ENCODE data around the gene CERS4.
A peak's percentile ranks its signal among the peaks of the same experiment; 100 is the strongest.

CERS4 gene

DNA sequence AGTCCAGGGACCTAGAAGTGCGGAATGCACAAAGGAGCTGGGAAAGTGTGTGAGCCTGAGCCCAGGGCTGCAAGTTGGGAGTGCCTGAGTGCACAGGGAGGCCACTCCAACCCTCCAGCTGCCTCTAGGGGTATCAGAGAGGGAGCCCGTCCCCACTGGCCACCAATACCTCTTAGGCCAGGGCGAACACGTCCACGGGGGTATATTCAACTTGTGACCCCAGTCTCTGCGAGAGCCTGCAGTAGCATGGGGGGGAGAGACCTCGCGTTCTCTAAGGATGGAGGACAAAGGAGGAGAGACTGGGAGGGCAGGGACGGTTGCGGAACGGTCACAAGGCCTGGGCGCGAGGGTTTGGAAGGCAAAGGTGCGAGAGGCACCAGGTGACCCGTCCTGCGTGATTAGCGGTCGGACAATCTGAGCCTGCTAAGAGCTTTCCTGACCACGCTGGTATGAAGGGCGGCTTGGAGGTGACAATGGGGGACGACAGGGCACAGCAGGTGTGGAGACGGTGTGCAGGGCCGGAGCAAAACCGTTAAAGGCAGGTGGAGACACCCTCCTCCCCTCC is 98.3 kb downstream of the CERS4 start:
- Histone ChIP-seq H3K27ac (no peak overlapping the region), H3K4me3 (ENCODE audit: low read depth in 1 of 2, low read length in 1 of 2) (peak overlapping the region; percentile 47 to 49), H3K9me3 (no peaks in the 10 kb centered on the region), H3K36me3 (peaks cover 39% of the 10 kb centered on the region), H3K27me3 (peaks cover 14% of the 10 kb centered on the region), H3K4me1 (ENCODE audit: control insufficient read depth in 1 of 2, insufficient read depth in 1 of 2, low read depth in 1 of 2, low read length in 1 of 2) (peaks cover 12 to 13% of the 10 kb centered on the region in 2 experiments)
- TF ChIP-seq, protein P1, sequence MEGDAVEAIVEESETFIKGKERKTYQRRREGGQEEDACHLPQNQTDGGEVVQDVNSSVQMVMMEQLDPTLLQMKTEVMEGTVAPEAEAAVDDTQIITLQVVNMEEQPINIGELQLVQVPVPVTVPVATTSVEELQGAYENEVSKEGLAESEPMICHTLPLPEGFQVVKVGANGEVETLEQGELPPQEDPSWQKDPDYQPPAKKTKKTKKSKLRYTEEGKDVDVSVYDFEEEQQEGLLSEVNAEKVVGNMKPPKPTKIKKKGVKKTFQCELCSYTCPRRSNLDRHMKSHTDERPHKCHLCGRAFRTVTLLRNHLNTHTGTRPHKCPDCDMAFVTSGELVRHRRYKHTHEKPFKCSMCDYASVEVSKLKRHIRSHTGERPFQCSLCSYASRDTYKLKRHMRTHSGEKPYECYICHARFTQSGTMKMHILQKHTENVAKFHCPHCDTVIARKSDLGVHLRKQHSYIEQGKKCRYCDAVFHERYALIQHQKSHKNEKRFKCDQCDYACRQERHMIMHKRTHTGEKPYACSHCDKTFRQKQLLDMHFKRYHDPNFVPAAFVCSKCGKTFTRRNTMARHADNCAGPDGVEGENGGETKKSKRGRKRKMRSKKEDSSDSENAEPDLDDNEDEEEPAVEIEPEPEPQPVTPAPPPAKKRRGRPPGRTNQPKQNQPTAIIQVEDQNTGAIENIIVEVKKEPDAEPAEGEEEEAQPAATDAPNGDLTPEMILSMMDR (IDR thresholded peaks at IDR 0.05): no peak

DNA sequence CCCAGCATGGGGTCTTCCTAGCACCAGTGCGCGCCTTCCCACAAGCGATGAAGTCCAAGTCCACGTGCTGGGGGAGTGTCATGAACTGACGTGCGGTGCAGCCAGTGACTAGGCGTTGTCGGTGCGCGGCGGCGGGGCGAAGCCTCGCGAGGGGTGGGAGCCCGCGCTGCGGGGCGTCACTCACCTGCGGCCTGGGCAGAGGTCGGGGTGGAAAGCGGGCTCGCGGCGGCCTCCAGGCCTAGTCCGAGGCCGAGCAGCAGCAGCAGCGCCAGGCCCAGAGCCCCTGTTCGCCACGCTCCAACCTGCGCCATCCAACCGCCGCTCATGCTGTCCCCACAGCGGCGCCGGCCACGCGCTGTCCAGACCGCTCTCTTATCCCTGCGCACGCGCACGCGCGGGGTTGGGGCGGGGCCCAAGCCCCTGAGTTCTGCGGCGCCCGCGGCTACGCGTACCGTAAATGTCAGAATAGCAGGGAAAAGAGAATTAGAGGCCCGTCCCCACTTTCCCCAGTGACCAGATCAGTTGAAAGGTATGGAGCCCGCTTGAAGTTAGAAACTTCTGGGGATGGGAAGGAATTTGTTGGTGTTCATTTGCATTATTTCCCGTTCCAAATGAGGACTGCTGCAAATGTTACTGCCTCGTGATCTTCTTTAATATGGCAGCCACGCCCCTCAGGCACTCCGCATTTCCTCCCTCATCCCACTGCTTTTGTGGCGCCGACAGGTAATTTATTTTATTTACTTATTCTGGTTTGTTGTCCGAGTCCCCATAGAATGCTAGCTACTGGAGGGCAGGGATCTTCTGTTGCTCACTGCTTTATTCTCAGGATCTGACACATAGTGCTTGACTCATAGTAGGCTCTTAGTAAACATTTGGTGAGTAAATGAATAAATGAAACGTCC is 99.0 kb downstream of the CERS4 start, which contains the start of gene CD320:
Gene CD320, minus strand, starts transcription at position 394 of the 902 bp plus-strand sequence. Its CDS starts 68 bp downstream, at position 326.
- TF ChIP-seq, protein P1 (IDR thresholded peaks at IDR 0.05): no peak
- peaks cover 14% of the 10 kb centered on the region for H3K27me3 ChIP-seq
- H3K4me3 ChIP-seq (ENCODE audit: low read depth in 1 of 2, low read length in 1 of 2): peak within 1 kb of the TSS; percentile 47 to 49
- H3K4me1 ChIP-seq (ENCODE audit: control insufficient read depth in 1 of 2, insufficient read depth in 1 of 2, low read depth in 1 of 2, low read length in 1 of 2): peaks cover 12 to 13% of the 10 kb centered on the region in 2 experiments
- no peak within 1 kb of the TSS for H3K27ac ChIP-seq
- no peaks in the 10 kb centered on the region for H3K9me3 ChIP-seq
- peaks cover 46% of the 10 kb centered on the region for H3K36me3 ChIP-seq

DNA sequence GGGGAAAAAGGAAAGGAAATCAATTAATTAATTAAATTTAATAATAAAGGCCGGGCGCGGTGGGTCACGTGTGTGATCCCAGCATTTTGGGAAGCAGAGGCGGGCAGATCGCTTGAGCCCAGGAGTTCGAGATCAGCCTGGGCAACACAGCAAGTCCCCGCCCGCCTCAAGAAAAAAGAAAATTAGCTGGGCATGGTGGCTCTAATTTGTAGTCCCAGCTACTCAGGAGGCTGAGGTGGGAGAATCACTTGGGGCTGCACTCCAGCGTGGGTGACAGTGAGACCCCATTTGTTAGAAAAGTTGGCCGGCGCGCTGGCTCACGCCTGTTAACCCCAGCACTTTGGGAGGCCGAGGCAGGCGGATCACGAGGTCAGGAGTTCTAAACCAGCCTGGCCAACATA is 99.7 kb downstream of the CERS4 start:
- Histone ChIP-seq H3K4me1 (ENCODE audit: control insufficient read depth in 1 of 2, insufficient read depth in 1 of 2, low read depth in 1 of 2, low read length in 1 of 2) (peaks cover 12 to 13% of the 10 kb centered on the region in 2 experiments), H3K27me3 (peaks cover 14% of the 10 kb centered on the region), H3K36me3 (peaks cover 52% of the 10 kb centered on the region), H3K9me3 (no peaks in the 10 kb centered on the region), H3K27ac (no peak overlapping the region), H3K4me3 (ENCODE audit: low read depth in 1 of 2, low read length in 1 of 2) (peak overlapping the region in 1 of 2 experiments; percentile 49)
- TF ChIP-seq, protein P1 (IDR thresholded peaks at IDR 0.05): no peak

DNA sequence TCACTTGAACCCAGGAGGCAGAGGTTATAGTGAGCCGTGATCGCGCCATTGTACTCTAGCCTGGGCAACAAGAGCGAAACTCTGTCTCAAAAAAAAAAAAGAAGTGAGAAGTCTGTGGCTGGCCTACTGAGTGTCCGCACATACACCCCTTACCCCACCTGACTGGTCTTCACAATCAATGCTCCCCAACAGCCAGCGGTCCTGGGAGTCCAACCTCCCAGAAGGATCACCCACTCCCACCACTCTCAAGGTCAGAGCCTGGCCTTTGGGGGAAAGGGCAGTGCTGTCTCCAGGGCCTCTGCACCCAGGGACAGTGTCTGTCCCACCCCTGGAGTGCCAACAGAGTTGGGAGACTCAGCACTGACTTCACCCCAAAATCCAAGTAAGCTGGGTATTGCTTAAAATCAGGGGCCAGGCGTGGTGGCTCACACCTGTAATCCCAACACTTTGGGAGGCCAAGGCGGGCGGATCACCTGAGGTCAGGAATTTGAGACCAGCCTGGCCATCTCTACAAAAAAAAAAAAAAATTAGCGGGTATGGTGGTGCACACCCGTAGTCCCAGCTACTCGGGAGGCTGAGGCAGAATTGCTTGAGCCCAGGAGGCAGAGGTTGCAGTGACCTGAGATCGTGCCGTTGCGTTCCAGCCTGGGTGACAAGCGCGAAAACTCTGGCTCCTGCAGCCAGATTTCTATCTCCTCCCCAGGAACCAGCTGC is 101.3 kb downstream of the CERS4 start:
- Histone ChIP-seq H3K4me1 (ENCODE audit: control insufficient read depth in 1 of 2, insufficient read depth in 1 of 2, low read depth in 1 of 2, low read length in 1 of 2) (peaks cover 12 to 13% of the 10 kb centered on the region in 2 experiments), H3K36me3 (peaks cover 68% of the 10 kb centered on the region), H3K27ac (no peak overlapping the region), H3K27me3 (peaks cover 14% of the 10 kb centered on the region), H3K4me3 (ENCODE audit: low read depth in 1 of 2, low read length in 1 of 2) (no peak overlapping the region), H3K9me3 (no peaks in the 10 kb centered on the region)
- TF ChIP-seq, protein P1 (IDR thresholded peaks at IDR 0.05): no peak

DNA sequence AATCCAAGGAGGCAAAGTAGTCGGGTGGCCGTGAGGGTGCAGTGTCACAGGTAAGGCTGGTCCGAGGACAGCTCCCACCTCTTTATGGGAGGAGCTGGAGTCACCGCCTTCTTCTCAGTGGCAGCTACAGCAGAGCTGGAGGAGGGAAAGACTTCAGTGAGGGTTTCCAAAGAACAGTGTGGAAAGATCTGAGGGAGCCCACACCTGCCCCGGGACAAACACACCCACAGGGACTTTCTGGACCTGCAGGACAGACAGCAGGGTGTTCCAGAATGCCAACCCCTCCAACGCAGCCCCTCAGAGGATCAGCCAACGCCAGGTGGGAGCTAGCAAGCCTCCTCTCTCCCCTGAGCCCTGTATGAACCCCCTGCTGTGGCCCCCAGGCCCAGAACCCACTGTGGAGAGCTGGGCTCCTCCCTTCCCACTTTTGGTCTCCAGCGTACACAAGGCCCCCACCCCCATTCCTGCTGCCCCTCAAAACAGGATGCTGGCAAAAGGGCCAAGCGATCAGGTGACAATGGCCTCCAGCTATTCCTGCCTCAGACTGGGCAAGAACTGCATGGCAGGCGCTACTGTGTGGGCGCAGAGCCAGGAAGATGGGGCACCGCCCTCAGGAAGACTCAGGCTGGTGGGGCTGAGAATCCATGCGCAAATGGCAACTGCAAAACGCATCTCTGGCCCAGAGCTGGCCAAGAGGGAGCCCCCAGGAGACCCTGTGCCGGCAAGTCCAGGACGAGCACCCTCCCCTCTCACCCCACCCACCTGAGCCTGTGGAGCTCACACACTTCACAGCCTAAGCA is 102.5 kb downstream of the CERS4 start:
- Histone ChIP-seq H3K4me3 (ENCODE audit: low read depth in 1 of 2, low read length in 1 of 2) (no peak overlapping the region), H3K9me3 (no peaks in the 10 kb centered on the region), H3K27me3 (peaks cover 14% of the 10 kb centered on the region), H3K36me3 (peaks cover 80% of the 10 kb centered on the region), H3K4me1 (ENCODE audit: control insufficient read depth in 1 of 2, insufficient read depth in 1 of 2, low read depth in 1 of 2, low read length in 1 of 2) (peaks cover 12 to 13% of the 10 kb centered on the region in 2 experiments), H3K27ac (no peak overlapping the region)
- TF ChIP-seq, protein P1 (IDR thresholded peaks at IDR 0.05): no peak

Data from neutrophil (primary cell).